Neural progenitor cell (in vitro differentiated cells): ENCODE data around the gene CRY1.

Source experiments
- CTCF ChIP-seq: fragments of 200-600 bp; sonication (generic); IDR thresholded peaks from 2 replicates; pipeline ENCODE4 v1.5.1; 2017; ENCODE audit warnings: antibody characterized with exemption, mild to moderate bottlenecking
- EZH2 ChIP-seq: fragments of 200-600 bp; sonication (generic); IDR thresholded peaks from 2 replicates; pipeline ENCODE4 v1.6.1; 2017; ENCODE audit warnings: antibody characterized with exemption, mild to moderate bottlenecking, moderate library complexity
- EZH2phosphoT487 ChIP-seq: fragments of 200-600 bp; sonication (generic); IDR thresholded peaks from 2 replicates; pipeline ENCODE4 v1.6.1; 2017; ENCODE audit warnings: antibody characterized with exemption

- TF ChIP-seq CTCF = peak; percentile 47
- no peak for TF ChIP-seq EZH2phosphoT487
- TF ChIP-seq EZH2 = no peak
Observed at GRCh38 chr12:107079172-107080011, 14.0 kb downstream of the CRY1 start.
